H9 (cell line): Measurements from ENCODE around the gene PGA4. TPM values are rescaled to one million over a fixed set of nuclear protein-coding genes. Genes with fewer than 3 reads are reported as not detected.

ENCODE experiments used
- DNase-seq: peaks from one replicate; pipeline ENCODE4 v3.0.0-alpha.2; 2017
- H2AFZ ChIP-seq: one replicate; pipeline ENCODE4 v1.6.1; 2013; ENCODE audit warnings: mild to moderate bottlenecking, low read length, control low read depth, moderate library complexity
- H2AK5ac ChIP-seq: 2 replicates; pipeline ENCODE4 v1.6.1; 2013; ENCODE audit warnings: low read length, control low read depth, mixed read lengths; ENCODE audit not compliant: insufficient read length
- H2BK120ac ChIP-seq: one replicate; pipeline ENCODE4 v1.6.1; 2013; ENCODE audit warnings: low read depth, mild to moderate bottlenecking, low read length, control low read depth, inconsistent platforms; ENCODE audit not compliant: poor library complexity, severe bottlenecking
- H2BK12ac ChIP-seq: 2 replicates; pipeline ENCODE4 v1.6.1; 2013; ENCODE audit warnings: low read length, control low read depth, mixed read lengths, low read depth; ENCODE audit not compliant: insufficient read length
- H2BK15ac ChIP-seq: 2 replicates; pipeline ENCODE4 v1.6.1; 2013; ENCODE audit warnings: low read depth, low read length, control low read depth
- H2BK20ac ChIP-seq: one replicate; pipeline ENCODE4 v1.6.1; 2013; ENCODE audit warnings: low read depth, mild to moderate bottlenecking, low read length, control low read depth, inconsistent platforms; ENCODE audit not compliant: poor library complexity, severe bottlenecking
- H2BK5ac ChIP-seq: 2 replicates; pipeline ENCODE4 v1.6.1; 2013; ENCODE audit warnings: low read length, control low read depth, mixed read lengths; ENCODE audit not compliant: insufficient read length
- H3K14ac ChIP-seq: 2 replicates; pipeline ENCODE4 v1.6.1; 2013; ENCODE audit warnings: low read length, control low read depth; ENCODE audit not compliant: insufficient read depth
- H3K18ac ChIP-seq: 2 replicates; pipeline ENCODE4 v1.6.1; 2013; ENCODE audit warnings: low read depth, mild to moderate bottlenecking, mixed read lengths, low read length, control low read depth; ENCODE audit not compliant: insufficient read length
- H3K23ac ChIP-seq: 2 replicates; pipeline ENCODE4 v1.6.1; 2013; ENCODE audit warnings: low read length, control low read depth, mixed read lengths, low read depth; ENCODE audit not compliant: insufficient read length
- H3K23me2 ChIP-seq: 2 replicates; pipeline ENCODE4 v1.6.1; 2013; ENCODE audit warnings: low read depth, mild to moderate bottlenecking, mixed read lengths, low read length, control low read depth; ENCODE audit not compliant: insufficient read length, poor library complexity, severe bottlenecking
- H3K27ac ChIP-seq: 2 replicates; pipeline ENCODE4 v1.5.1; 2013; ENCODE audit warnings: low read length, control low read depth, mixed read lengths, low read depth; ENCODE audit not compliant: insufficient read length
- H3K27me3 ChIP-seq: 2 replicates; pipeline ENCODE4 v1.6.1; 2013; ENCODE audit warnings: low read length, control low read depth, inconsistent platforms; ENCODE audit not compliant: insufficient read depth
- H3K4ac ChIP-seq: 2 replicates; pipeline ENCODE4 v1.6.1; 2013; ENCODE audit warnings: low read depth, mild to moderate bottlenecking, control low read depth, inconsistent platforms, low read length, moderate library complexity
- H3K4me1 ChIP-seq: 2 replicates; pipeline ENCODE4 v1.6.1; 2013; ENCODE audit warnings: low read length, control low read depth, inconsistent platforms; ENCODE audit not compliant: insufficient read depth
- H3K4me2 ChIP-seq: 2 replicates; pipeline ENCODE4 v1.6.1; 2013; ENCODE audit warnings: low read length, control low read depth, mixed read lengths; ENCODE audit not compliant: insufficient read length, insufficient read depth
- H3K56ac ChIP-seq: 2 replicates; pipeline ENCODE4 v1.6.1; 2013; ENCODE audit warnings: low read depth, mild to moderate bottlenecking, mixed read lengths, low read length, control low read depth; ENCODE audit not compliant: insufficient read length
- H3K79me1 ChIP-seq: 2 replicates; pipeline ENCODE4 v1.6.1; 2013; ENCODE audit warnings: low read depth, mild to moderate bottlenecking, moderate library complexity, low read length, control low read depth, inconsistent platforms; ENCODE audit not compliant: insufficient read depth, poor library complexity, severe bottlenecking
- H3K79me2 ChIP-seq: 2 replicates; pipeline ENCODE4 v1.6.1; 2013; ENCODE audit warnings: low read length, control low read depth, inconsistent platforms; ENCODE audit not compliant: insufficient read depth
- H3K9ac ChIP-seq: 2 replicates; pipeline ENCODE4 v1.6.1; 2013; ENCODE audit warnings: low read length, control low read depth, mixed read lengths; ENCODE audit not compliant: insufficient read length; ENCODE audit errors: extremely low read depth
- H3K9me3 ChIP-seq: one replicate; pipeline ENCODE4 v1.6.1; 2013; ENCODE audit warnings: low read depth, low read length, inconsistent platforms; ENCODE audit not compliant: control insufficient read depth
- H3T11ph ChIP-seq: one replicate; pipeline ENCODE4 v1.6.1; 2013; ENCODE audit warnings: mild to moderate bottlenecking, low read length, control low read depth, inconsistent platforms
- H4K20me1 ChIP-seq: one replicate; pipeline ENCODE4 v1.6.1; 2013; ENCODE audit not compliant: control insufficient read depth, insufficient read length, insufficient read depth
- H4K5ac ChIP-seq: 2 replicates; pipeline ENCODE4 v1.6.1; 2013; ENCODE audit warnings: low read depth, mild to moderate bottlenecking, mixed read lengths, low read length, control low read depth; ENCODE audit not compliant: insufficient read length
- H4K8ac ChIP-seq: replicated peaks from 2 replicates; pipeline ENCODE4 v1.6.1; 2013; ENCODE audit warnings: low read length, control low read depth, mixed read lengths, low read depth; ENCODE audit not compliant: insufficient read length
- H4K91ac ChIP-seq: 2 replicates; pipeline ENCODE4 v1.6.1; 2013; ENCODE audit warnings: low read depth, mild to moderate bottlenecking, moderate library complexity, mixed read lengths, low read length, control low read depth; ENCODE audit not compliant: insufficient read length
- H3K27ac Mint-ChIP-seq, 3 experiments: 2 replicates in 2 of 3; 3 replicates in 1 of 3; pipeline ENCODE4 v1.8.0; 2020 to 2021; ENCODE audit warnings: mixed read lengths in 3 of 3, mild to moderate bottlenecking in 1 of 3, moderate library complexity in 1 of 3
- H3K27me3 Mint-ChIP-seq: 2 replicates; pipeline ENCODE4 v1.8.0; 2021; ENCODE audit warnings: low read depth, mild to moderate bottlenecking, moderate library complexity, mixed read lengths
- H3K36me3 Mint-ChIP-seq, 3 experiments: 2 replicates in 2 of 3; 3 replicates in 1 of 3; pipeline ENCODE4 v1.8.0; 2020 to 2021; ENCODE audit warnings: low read depth in 3 of 3, mixed read lengths in 3 of 3; ENCODE audit not compliant: insufficient read depth in 1 of 3
- H3K4me1 Mint-ChIP-seq, 2 experiments: 2 replicates each; pipeline ENCODE4 v1.8.0; 2020; ENCODE audit warnings: mixed read lengths in 2 of 2
- H3K4me3 Mint-ChIP-seq, 2 experiments: 2 replicates in 1 of 2; 3 replicates in 1 of 2; pipeline ENCODE4 v1.8.0; 2020 to 2021; ENCODE audit warnings: mild to moderate bottlenecking in 2 of 2, mixed read lengths in 2 of 2, moderate library complexity in 1 of 2
- H3K9me3 Mint-ChIP-seq, 2 experiments: 2 replicates in 1 of 2; 3 replicates in 1 of 2; pipeline ENCODE4 v1.8.0; 2020; ENCODE audit warnings: mild to moderate bottlenecking in 2 of 2, mixed read lengths in 2 of 2, moderate library complexity in 1 of 2
- CTCF ChIP-seq: fragments of 200-600 bp; sonication (generic); conservative IDR thresholded peaks from 3 replicates; pipeline ENCODE4 v1.8.0; 2021; ENCODE audit warnings: antibody characterized with exemption, mild to moderate bottlenecking
- WGBS: extraction: QIAGEN DNeasy Blood & Tissue Kit; methylation state at CpG from one replicate; pipeline ENCODE4 v1.1.7; 2013; ENCODE audit warnings: missing lambda C conversion rate, low lambda C conversion rate, mixed read lengths; ENCODE audit not compliant: insufficient read length; ENCODE audit errors: extremely low coverage; 5-methylcytosine and 5-hydroxymethylcytosine counted together
- total RNA-seq: library from RNA; stranded (reverse); gene quantifications from 2 replicates; pipeline ENCODE4 v1.2.1, GENCODE V29; 2021

Gene PGA4
- total RNA-seq, 1 experiment from 2014 or later: not detected

DNA sequence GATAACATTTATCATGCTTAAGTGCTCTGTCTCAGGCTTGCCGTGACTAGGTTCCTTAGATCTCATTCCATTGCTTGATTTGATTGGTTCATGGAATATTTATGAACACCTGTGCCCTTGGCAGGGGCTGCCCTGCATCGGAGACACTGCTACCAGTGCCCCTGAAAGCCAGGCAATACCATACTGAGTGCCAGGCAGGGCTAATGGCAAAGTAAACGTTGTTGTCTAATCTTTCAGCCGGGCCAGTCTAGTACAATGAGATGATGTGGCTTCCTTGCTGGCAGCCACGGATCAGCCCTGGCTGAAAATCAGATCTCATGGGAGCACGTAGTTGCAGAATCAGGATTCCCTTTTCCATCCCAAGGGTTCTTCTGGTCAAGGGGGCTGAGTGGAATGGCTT lies 23.8 kb upstream of the PGA4 start:
- WGBS: no CpG with 5 or more reads among the region's 6 CpGs
- H3K4me1 Mint-ChIP-seq: peaks cover 3 to 17% of the 10 kb centered on the region in 2 experiments
- no peak overlapping the region for H3K27ac Mint-ChIP-seq
- H3K79me2 ChIP-seq: no peaks in the 10 kb centered on the region
- H3K27me3 ChIP-seq: no peaks in the 10 kb centered on the region
- H3K27ac ChIP-seq: no peak overlapping the region
- H4K20me1 ChIP-seq: no peaks in the 10 kb centered on the region
- H4K5ac ChIP-seq: no peak overlapping the region
- H2BK15ac ChIP-seq: no peak overlapping the region
- no peak overlapping the region for H3K4ac ChIP-seq
- H3K36me3 Mint-ChIP-seq: no peaks in the 10 kb centered on the region; a peak in 1 of 7 replicates
- H3T11ph ChIP-seq: no peak overlapping the region
- no peak overlapping the region for H3K4me3 Mint-ChIP-seq
- no peak overlapping the region for H4K8ac ChIP-seq
- no peak overlapping the region for H2BK5ac ChIP-seq
- H3K9me3 Mint-ChIP-seq: peaks cover 5% of the 10 kb centered on the region in 2 experiments; a peak in 2 of 5 replicates
- no peak overlapping the region for H3K9ac ChIP-seq
- H3K4me2 ChIP-seq: no peak overlapping the region
- H3K4me1 ChIP-seq: no peaks in the 10 kb centered on the region; the same call in 1 of the 2 replicates
- no peak overlapping the region for H2BK12ac ChIP-seq
- H3K18ac ChIP-seq: no peak overlapping the region
- H3K9me3 ChIP-seq: no peaks in the 10 kb centered on the region
- H2BK20ac ChIP-seq: no peak overlapping the region
- H2AFZ ChIP-seq: no peak overlapping the region
- H2BK120ac ChIP-seq: no peak overlapping the region
- no peak overlapping the region for H3K23ac ChIP-seq
- no peak overlapping the region for H3K14ac ChIP-seq
- no peak overlapping the region for H2AK5ac ChIP-seq
- no peaks in the 10 kb centered on the region for H3K79me1 ChIP-seq
- no peaks in the 10 kb centered on the region for H3K23me2 ChIP-seq
- H4K91ac ChIP-seq: no peak overlapping the region
- H3K27me3 Mint-ChIP-seq: peaks cover 9% of the 10 kb centered on the region
- TF ChIP-seq CTCF: no peak
- H3K56ac ChIP-seq: no peak overlapping the region
- no peak for DNase-seq
